Measurements from ENCODE around the gene OLFM4.

DNA sequence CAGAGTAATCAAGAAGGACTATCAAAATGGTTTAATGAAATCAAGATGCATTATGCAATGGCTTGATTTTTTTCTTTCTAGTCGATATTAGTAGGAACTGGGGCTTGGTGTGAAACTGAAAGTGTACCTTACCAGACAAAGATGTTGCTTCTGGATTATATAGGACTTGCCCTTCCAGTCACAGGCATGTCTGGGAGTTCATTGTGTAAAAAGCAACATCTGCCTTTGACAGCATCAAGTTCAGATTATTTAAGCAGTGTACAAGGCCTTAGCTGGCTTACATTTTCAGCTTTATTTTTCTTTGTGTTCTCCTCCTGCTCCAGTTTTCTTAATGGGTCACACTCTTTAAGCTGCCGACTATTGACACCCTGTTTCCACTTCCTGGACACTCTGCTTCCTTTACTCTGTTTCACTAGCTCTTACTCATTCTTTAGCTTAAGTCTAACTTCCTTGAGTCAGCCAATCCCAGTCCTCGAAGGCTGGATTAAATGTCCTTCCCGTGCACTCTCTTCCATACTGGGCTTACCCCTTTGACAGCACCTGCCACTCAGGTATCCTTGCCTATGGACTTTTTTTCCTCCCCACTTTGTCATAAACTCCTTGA is 29.4 kb upstream of the OLFM4 start:
- TF ChIP-seq, protein P1, sequence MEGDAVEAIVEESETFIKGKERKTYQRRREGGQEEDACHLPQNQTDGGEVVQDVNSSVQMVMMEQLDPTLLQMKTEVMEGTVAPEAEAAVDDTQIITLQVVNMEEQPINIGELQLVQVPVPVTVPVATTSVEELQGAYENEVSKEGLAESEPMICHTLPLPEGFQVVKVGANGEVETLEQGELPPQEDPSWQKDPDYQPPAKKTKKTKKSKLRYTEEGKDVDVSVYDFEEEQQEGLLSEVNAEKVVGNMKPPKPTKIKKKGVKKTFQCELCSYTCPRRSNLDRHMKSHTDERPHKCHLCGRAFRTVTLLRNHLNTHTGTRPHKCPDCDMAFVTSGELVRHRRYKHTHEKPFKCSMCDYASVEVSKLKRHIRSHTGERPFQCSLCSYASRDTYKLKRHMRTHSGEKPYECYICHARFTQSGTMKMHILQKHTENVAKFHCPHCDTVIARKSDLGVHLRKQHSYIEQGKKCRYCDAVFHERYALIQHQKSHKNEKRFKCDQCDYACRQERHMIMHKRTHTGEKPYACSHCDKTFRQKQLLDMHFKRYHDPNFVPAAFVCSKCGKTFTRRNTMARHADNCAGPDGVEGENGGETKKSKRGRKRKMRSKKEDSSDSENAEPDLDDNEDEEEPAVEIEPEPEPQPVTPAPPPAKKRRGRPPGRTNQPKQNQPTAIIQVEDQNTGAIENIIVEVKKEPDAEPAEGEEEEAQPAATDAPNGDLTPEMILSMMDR (conservative IDR thresholded peaks at IDR 0.05 in 1 of 2, IDR thresholded peaks at IDR 0.05 in 1 of 2; ENCODE audit: low read depth in 1 of 2, low read length in 2 of 2), result no peak
- no peak for TF ChIP-seq EZH2 (IDR thresholded peaks at IDR 0.05; ENCODE audit: low read length, missing control alignments)

All from fibroblast of lung (primary cell).